ENCODE data around the gene CEL. TPM values are rescaled to one million over a fixed set of nuclear protein-coding genes. Genes with fewer than 3 reads are reported as not detected.
"Not testable (repeated sequence)": the region's sequence is repeated elsewhere in the genome, so short reads cannot be mapped to it uniquely, and the experiment has no call there.

CEL gene
- total RNA-seq, 2 donors from 2014 or later: 8,438 to 9,209 TPM

DNA sequence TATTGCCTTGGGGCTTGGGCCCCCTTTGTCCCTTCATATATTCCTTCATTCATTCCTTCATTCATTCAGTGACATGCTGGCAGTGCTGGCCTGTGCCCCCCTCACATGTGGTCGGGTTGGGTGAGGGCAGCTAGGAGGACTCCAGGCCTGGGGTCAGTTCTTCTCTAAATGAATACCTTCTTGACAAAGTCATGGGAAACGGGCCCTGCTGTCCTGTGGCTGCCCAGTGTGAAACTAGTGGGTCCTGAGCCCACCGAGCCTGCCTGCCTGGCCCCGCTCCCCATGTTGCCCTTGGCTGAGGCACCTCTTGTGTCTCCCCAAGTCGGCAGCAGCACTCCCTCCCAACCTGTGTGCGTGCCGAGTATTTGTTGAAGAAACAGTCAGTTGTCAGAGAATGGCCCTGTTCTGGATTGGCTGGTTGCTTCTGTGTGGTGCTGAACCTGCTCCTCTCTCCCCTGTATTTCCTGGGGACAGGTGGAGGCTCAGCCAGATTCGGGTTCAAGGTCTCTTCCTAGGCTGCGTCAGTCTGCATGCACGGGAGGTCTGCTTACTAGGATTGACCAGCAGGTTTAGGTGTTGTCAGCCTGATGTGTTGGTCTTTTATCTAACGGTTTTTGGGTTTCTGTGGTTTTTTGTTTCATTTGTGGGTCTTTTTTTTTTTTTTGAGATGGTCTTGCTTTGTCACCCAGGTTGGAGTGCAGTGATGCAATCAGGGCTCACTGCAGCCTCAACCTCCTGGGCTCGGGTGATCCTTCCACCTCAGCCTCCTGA lies 3.0 kb upstream of the CEL start:
- DNase-seq: peak in 2 of 4 donors; percentile 36 to 40
- 38 to 43% methylated on average over 9 to 12 of the region's 12 CpGs for WGBS, 2 donors
- intact Hi-C loops (cut with DNase I): no loop called here
- H3K27me3 ChIP-seq: no peaks in the 10 kb centered on the region
- peaks cover 0 to 4% of the 10 kb centered on the region in 2 donors for H3K36me3 ChIP-seq (replicated peaks in 1 of 2; ENCODE audit: insufficient read depth in 1 of 2, low read depth in 2 of 2)
- no peak for ATAC-seq
- TF ChIP-seq, protein P1, sequence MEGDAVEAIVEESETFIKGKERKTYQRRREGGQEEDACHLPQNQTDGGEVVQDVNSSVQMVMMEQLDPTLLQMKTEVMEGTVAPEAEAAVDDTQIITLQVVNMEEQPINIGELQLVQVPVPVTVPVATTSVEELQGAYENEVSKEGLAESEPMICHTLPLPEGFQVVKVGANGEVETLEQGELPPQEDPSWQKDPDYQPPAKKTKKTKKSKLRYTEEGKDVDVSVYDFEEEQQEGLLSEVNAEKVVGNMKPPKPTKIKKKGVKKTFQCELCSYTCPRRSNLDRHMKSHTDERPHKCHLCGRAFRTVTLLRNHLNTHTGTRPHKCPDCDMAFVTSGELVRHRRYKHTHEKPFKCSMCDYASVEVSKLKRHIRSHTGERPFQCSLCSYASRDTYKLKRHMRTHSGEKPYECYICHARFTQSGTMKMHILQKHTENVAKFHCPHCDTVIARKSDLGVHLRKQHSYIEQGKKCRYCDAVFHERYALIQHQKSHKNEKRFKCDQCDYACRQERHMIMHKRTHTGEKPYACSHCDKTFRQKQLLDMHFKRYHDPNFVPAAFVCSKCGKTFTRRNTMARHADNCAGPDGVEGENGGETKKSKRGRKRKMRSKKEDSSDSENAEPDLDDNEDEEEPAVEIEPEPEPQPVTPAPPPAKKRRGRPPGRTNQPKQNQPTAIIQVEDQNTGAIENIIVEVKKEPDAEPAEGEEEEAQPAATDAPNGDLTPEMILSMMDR (IDR thresholded peaks at IDR 0.05): no peak
- no peak for TF ChIP-seq POLR2A (IDR thresholded peaks at IDR 0.05)
- H3K9me3 ChIP-seq: no peaks in the 10 kb centered on the region
- H3K4me3 ChIP-seq: no peak overlapping the region
- peak overlapping the region; percentile 67 to 98 (median 95) for H3K27ac ChIP-seq
- H3K4me1 ChIP-seq: peaks cover 79% of the 10 kb centered on the region

DNA sequence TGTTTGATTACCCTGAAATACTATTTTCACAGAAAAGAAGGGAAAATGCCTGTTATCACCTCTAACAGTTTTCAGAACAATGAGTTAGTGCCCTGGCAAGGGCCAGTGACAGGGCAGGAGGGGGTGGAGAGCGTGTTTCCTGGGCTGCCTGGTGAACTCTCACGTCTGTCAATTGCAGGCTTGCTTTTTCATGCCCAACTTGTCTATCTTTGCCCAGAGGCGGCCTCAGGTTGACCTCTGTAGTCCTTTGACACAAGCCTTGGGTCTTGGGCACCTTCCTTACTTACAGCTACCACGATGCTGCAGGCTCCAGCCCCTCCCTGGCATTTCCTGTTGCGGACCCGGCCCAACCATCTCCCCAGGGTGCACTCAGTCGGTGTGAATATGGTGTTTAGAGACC lies 2.2 kb upstream of the CEL start:
- H3K4me1 ChIP-seq: peaks cover 70% of the 10 kb centered on the region
- TF ChIP-seq POLR2A (IDR thresholded peaks at IDR 0.05): no peak
- TF ChIP-seq, protein P1 (IDR thresholded peaks at IDR 0.05): no peak
- WGBS, 2 donors: 21 to 49% methylated on average over 7 of the region's 7 CpGs
- peaks cover 0 to 4% of the 10 kb centered on the region in 2 donors for H3K36me3 ChIP-seq (replicated peaks in 1 of 2; ENCODE audit: insufficient read depth in 1 of 2, low read depth in 2 of 2)
- no peaks in the 10 kb centered on the region for H3K27me3 ChIP-seq
- DNase-seq (peak; percentile 77 to 87 (median 80)), ATAC-seq (peak; percentile 25)
- no peaks in the 10 kb centered on the region for H3K9me3 ChIP-seq
- peak overlapping the region; percentile 37 to 98 (median 95) for H3K27ac ChIP-seq
- H3K4me3 ChIP-seq: no peak overlapping the region
- intact Hi-C loops (cut with DNase I): no loop called here

DNA sequence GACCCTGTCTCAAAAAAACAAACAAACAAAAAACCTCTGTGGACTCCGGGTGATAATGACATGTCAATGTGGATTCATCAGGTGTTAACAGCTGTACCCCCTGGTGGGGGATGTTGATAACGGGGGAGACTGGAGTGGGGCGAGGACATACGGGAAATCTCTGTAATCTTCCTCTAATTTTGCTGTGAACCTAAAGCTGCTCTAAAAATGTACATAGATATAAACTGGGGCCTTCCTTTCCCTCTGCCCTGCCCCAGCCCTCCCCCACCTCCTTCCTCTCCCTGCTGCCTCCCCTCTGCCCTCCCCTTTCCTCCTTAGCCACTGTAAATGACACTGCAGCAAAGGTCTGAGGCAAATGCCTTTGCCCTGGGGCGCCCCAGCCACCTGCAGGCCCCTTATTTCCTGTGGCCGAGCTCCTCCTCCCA lies 1.4 kb upstream of the CEL start:
- 28 to 36% methylated on average over 5 to 6 of the region's 6 CpGs for WGBS, 2 donors
- DNase-seq (no peak), ATAC-seq (no peak)
- peaks cover 65% of the 10 kb centered on the region for H3K4me1 ChIP-seq
- no peaks in the 10 kb centered on the region for H3K27me3 ChIP-seq
- no peak overlapping the region for H3K4me3 ChIP-seq
- no peaks in the 10 kb centered on the region for H3K9me3 ChIP-seq
- TF ChIP-seq, protein P1 (IDR thresholded peaks at IDR 0.05): no peak
- TF ChIP-seq POLR2A (IDR thresholded peaks at IDR 0.05): no peak
- H3K27ac ChIP-seq: peak overlapping the region; percentile 58 to 98 (median 95)
- peaks cover 0 to 4% of the 10 kb centered on the region in 2 donors for H3K36me3 ChIP-seq (replicated peaks in 1 of 2; ENCODE audit: insufficient read depth in 1 of 2, low read depth in 2 of 2)
- intact Hi-C loops (cut with DNase I): no loop called here

DNA sequence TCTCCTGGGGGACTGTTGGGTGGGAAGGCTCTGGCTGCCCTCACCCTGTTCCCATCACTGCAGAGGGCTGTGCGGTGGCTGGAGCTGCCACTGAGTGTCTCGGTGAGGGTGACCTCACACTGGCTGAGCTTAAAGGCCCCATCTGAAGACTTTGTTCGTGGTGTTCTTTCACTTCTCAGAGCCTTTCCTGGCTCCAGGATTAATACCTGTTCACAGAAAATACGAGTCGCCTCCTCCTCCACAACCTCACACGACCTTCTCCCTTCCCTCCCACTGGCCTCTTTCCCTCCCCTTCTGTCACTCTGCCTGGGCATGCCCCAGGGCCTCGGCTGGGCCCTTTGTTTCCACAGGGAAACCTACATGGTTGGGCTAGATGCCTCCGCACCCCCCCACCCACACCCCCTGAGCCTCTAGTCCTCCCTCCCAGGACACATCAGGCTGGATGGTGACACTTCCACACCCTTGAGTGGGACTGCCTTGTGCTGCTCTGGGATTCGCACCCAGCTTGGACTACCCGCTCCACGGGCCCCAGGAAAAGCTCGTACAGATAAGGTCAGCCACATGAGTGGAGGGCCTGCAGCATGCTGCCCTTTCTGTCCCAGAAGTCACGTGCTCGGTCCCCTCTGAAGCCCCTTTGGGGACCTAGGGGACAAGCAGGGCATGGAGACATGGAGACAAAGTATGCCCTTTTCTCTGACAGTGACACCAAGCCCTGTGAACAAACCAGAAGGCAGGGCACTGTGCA lies 590 bp upstream of the CEL start:
- peak; percentile 73 to 78 (median 76) for DNase-seq
- ATAC-seq: peak; percentile 45
- TF ChIP-seq POLR2A (IDR thresholded peaks at IDR 0.05): peak; percentile 6 to 54 (median 53)
- H3K9me3 ChIP-seq; H3K36me3 ChIP-seq (replicated peaks in 1 of 2; ENCODE audit: insufficient read depth in 1 of 2, low read depth in 2 of 2); H3K4me3 ChIP-seq; intact Hi-C loops (cut with DNase I); H3K27me3 ChIP-seq: not testable (repeated sequence)
- Histone ChIP-seq H3K4me1 (peaks cover 58% of the 10 kb centered on the region), H3K27ac (peak overlapping the region; percentile 93 to 98 (median 98))
- WGBS, 2 donors: 13 to 41% methylated on average over 12 to 14 of the region's 14 CpGs

DNA sequence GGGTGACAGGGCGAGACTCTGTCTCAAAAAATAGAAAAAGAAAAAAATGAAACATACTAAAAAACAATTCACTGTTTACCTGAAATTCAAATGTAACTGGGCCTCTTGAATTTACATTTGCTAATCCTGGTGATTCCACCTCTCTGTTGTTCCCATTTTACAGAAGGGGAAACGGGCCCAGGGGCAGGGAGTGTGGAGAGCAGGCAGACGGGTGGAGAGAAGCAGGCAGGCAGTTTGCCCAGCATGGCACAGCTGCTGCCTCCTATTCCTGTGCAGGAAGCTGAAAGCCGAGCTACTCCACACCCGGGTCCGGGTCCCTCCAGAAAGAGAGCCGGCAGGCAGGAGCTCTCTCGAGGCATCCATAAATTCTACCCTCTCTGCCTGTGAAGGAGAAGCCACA lies 788 bp downstream of the CEL start:
- intact Hi-C loops (cut with DNase I); H3K36me3 ChIP-seq (replicated peaks in 1 of 2; ENCODE audit: insufficient read depth in 1 of 2, low read depth in 2 of 2); ATAC-seq; H3K27me3 ChIP-seq; H3K9me3 ChIP-seq: not testable (repeated sequence)
- Histone ChIP-seq H3K4me1 (peaks cover 51% of the 10 kb centered on the region), H3K27ac (peak overlapping the region in 3 of 4 donors; percentile 67 to 81 (median 79)), H3K4me3 (peak overlapping the region; percentile 25 to 43)
- 32 to 42% methylated on average over 5 of the region's 8 CpGs for WGBS, 2 donors
- peak in 1 of 4 donors; percentile 43 for DNase-seq
